Karpas-422 (cell line): ENCODE data around the gene DUSP16. TPM values are rescaled to one million over a fixed set of nuclear protein-coding genes. Genes with fewer than 3 reads are reported as not detected.

Source experiments
- total RNA-seq: library from RNA; depleted of rRNA; stranded (reverse); fragments of >200 nt; shearing (Covaris generic); gene quantifications from 2 replicates; pipeline ENCODE4 v1.2.3, GENCODE V29; 2014; ENCODE audit warnings: low replicate concordance; rRNA removed

DUSP16 gene
- total RNA-seq, 1 experiment from 2014 or later: 1.8 TPM

Other genes with a start within 250 kb of the DUSP16 start
- gene MANSC1, start 212.6 kb downstream of the DUSP16 start, total RNA-seq: not detected in 2 replicates
- 6.4 and 10.0 TPM in 2 replicates for gene BORCS5, start 205.8 kb downstream of the DUSP16 start, total RNA-seq
- gene CREBL2, start 49.0 kb upstream of the DUSP16 start, total RNA-seq: 14.1 and 19.3 TPM in 2 replicates
- 0.22 TPM in 1 of 2 replicates, not detected in the other for gene GPR19, start 133.3 kb upstream of the DUSP16 start, total RNA-seq
- 32.8 and 50.9 TPM in 2 replicates for gene CDKN1B, start 154.5 kb upstream of the DUSP16 start, total RNA-seq
- 1.4 and 1.5 TPM in 2 replicates for gene APOLD1, start 222.8 kb upstream of the DUSP16 start, total RNA-seq